ENCODE measurements around the gene COL1A1. TPM values are rescaled to one million over a fixed set of nuclear protein-coding genes. Genes with fewer than 3 reads are reported as not detected.

Gene COL1A1
- total and polyA plus RNA-seq, 2 donors from 2014 or later: 9.2 to 142 TPM

- no peaks in the 10 kb centered on the region for H3K27me3 ChIP-seq (ENCODE audit: control insufficient read depth, insufficient read depth, low read length)
- intact Hi-C loops (cut with DNase I): no loop called here
- DNase-seq: peak in 1 of 5 donors; percentile 40
- no peak overlapping the region for H3K9ac ChIP-seq (ENCODE audit: low read length in 3 of 3)
- H3K36me3 ChIP-seq (ENCODE audit: control insufficient read depth in 2 of 3, insufficient read depth in 3 of 3, low read length in 3 of 3): peaks cover 10 to 60% (median 37%) of the 10 kb centered on the region in 3 donors
- no peaks in the 10 kb centered on the region for H3K9me3 ChIP-seq (ENCODE audit: control insufficient read depth in 2 of 3, insufficient read depth in 1 of 3, low read length in 3 of 3)
- FAIRE-seq: no peak
- H3K4me3 ChIP-seq (ENCODE audit: low read length in 3 of 3): no peak overlapping the region
- H3K4me1 ChIP-seq (ENCODE audit: control insufficient read depth in 2 of 3, insufficient read depth in 2 of 3, low read depth in 1 of 3, low read length in 3 of 3): peaks cover 0 to 36% (median 20%) of the 10 kb centered on the region in 3 donors
- TF ChIP-seq, protein P1, sequence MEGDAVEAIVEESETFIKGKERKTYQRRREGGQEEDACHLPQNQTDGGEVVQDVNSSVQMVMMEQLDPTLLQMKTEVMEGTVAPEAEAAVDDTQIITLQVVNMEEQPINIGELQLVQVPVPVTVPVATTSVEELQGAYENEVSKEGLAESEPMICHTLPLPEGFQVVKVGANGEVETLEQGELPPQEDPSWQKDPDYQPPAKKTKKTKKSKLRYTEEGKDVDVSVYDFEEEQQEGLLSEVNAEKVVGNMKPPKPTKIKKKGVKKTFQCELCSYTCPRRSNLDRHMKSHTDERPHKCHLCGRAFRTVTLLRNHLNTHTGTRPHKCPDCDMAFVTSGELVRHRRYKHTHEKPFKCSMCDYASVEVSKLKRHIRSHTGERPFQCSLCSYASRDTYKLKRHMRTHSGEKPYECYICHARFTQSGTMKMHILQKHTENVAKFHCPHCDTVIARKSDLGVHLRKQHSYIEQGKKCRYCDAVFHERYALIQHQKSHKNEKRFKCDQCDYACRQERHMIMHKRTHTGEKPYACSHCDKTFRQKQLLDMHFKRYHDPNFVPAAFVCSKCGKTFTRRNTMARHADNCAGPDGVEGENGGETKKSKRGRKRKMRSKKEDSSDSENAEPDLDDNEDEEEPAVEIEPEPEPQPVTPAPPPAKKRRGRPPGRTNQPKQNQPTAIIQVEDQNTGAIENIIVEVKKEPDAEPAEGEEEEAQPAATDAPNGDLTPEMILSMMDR (IDR thresholded peaks at IDR 0.05; ENCODE audit: borderline replicate concordance, extremely low read depth, insufficient read depth): no peak
- no peak overlapping the region for H3K27ac ChIP-seq (ENCODE audit: low read depth in 2 of 2, low read length in 2 of 2)
Measured at GRCh38 chr17:50141745-50142110, 59.7 kb downstream of the COL1A1 start.

GRCh38 chr17:50141026-50141744 lies 60.2 kb downstream of the COL1A1 start:
- intact Hi-C loops (cut with DNase I): no loop called here
- H3K36me3 ChIP-seq (ENCODE audit: control insufficient read depth in 2 of 3, insufficient read depth in 3 of 3, low read length in 3 of 3): peaks cover 10 to 60% (median 37%) of the 10 kb centered on the region in 3 donors
- peaks cover 0 to 31% (median 14%) of the 10 kb centered on the region in 3 donors for H3K4me1 ChIP-seq (ENCODE audit: control insufficient read depth in 2 of 3, insufficient read depth in 2 of 3, low read depth in 1 of 3, low read length in 3 of 3)
- no peak overlapping the region for H3K4me3 ChIP-seq (ENCODE audit: low read length in 3 of 3)
- no peak overlapping the region for H3K9ac ChIP-seq (ENCODE audit: low read length in 3 of 3)
- DNase-seq (peak in 1 of 5 donors; percentile 59), FAIRE-seq (no peak)
- TF ChIP-seq, protein P1 (IDR thresholded peaks at IDR 0.05; ENCODE audit: borderline replicate concordance, extremely low read depth, insufficient read depth): no peak
- no peaks in the 10 kb centered on the region for H3K9me3 ChIP-seq (ENCODE audit: control insufficient read depth in 2 of 3, insufficient read depth in 1 of 3, low read length in 3 of 3)
- no peaks in the 10 kb centered on the region for H3K27me3 ChIP-seq (ENCODE audit: control insufficient read depth, insufficient read depth, low read length)
- H3K27ac ChIP-seq (ENCODE audit: low read depth in 2 of 2, low read length in 2 of 2): peak overlapping the region; percentile 55 to 76

- TF ChIP-seq, protein P1 (IDR thresholded peaks at IDR 0.05; ENCODE audit: borderline replicate concordance, extremely low read depth, insufficient read depth): peak; percentile 92
- H3K36me3 ChIP-seq (ENCODE audit: control insufficient read depth in 2 of 3, insufficient read depth in 3 of 3, low read length in 3 of 3): peaks cover 10 to 60% (median 37%) of the 10 kb centered on the region in 3 donors
- H3K4me1 ChIP-seq (ENCODE audit: control insufficient read depth in 2 of 3, insufficient read depth in 2 of 3, low read depth in 1 of 3, low read length in 3 of 3): peaks cover 0 to 24% (median 11%) of the 10 kb centered on the region in 3 donors
- H3K9ac ChIP-seq (ENCODE audit: low read length in 3 of 3): no peak overlapping the region
- no peak for FAIRE-seq
- peak; percentile 57 to 90 (median 80) for DNase-seq
- peak overlapping the region in 1 of 3 donors; percentile 19 for H3K4me3 ChIP-seq (ENCODE audit: low read length in 3 of 3)
- no peaks in the 10 kb centered on the region for H3K27me3 ChIP-seq (ENCODE audit: control insufficient read depth, insufficient read depth, low read length)
- H3K9me3 ChIP-seq (ENCODE audit: control insufficient read depth in 2 of 3, insufficient read depth in 1 of 3, low read length in 3 of 3): no peaks in the 10 kb centered on the region
- intact Hi-C loops (cut with DNase I): no loop called here
- H3K27ac ChIP-seq (ENCODE audit: low read depth in 2 of 2, low read length in 2 of 2): peak overlapping the region; percentile 55 to 76
Measured at GRCh38 chr17:50139950-50140885, 61.2 kb downstream of the COL1A1 start.
